ENCODE measurements around the gene CD53. TPM values are rescaled to one million over a fixed set of nuclear protein-coding genes. Genes with fewer than 3 reads are reported as not detected.
"Not testable (repeated sequence)": the region's sequence is repeated elsewhere in the genome, so short reads cannot be mapped to it uniquely, and the experiment has no call there.

Gene CD53
- total RNA-seq, 1 donor from 2014 or later = not detected

GRCh38 chr1:110860174-110860573 is 12.8 kb upstream of the CD53 start:
- H3K4me3 ChIP-seq (ENCODE audit: low read depth, low read length) = no peak overlapping the region
- DNase-seq (ENCODE audit: low read depth) (no peak), FAIRE-seq (no peak)
- no peaks in the 10 kb centered on the region for H3K27me3 ChIP-seq (ENCODE audit: control insufficient read depth, insufficient read depth, low read length)
- TF ChIP-seq, protein P1, sequence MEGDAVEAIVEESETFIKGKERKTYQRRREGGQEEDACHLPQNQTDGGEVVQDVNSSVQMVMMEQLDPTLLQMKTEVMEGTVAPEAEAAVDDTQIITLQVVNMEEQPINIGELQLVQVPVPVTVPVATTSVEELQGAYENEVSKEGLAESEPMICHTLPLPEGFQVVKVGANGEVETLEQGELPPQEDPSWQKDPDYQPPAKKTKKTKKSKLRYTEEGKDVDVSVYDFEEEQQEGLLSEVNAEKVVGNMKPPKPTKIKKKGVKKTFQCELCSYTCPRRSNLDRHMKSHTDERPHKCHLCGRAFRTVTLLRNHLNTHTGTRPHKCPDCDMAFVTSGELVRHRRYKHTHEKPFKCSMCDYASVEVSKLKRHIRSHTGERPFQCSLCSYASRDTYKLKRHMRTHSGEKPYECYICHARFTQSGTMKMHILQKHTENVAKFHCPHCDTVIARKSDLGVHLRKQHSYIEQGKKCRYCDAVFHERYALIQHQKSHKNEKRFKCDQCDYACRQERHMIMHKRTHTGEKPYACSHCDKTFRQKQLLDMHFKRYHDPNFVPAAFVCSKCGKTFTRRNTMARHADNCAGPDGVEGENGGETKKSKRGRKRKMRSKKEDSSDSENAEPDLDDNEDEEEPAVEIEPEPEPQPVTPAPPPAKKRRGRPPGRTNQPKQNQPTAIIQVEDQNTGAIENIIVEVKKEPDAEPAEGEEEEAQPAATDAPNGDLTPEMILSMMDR (IDR thresholded peaks at IDR 0.05; ENCODE audit: insufficient read depth, low read length, severe bottlenecking) = no peak
- H3K36me3 ChIP-seq (ENCODE audit: control insufficient read depth, insufficient read depth, low read length) = no peaks in the 10 kb centered on the region

DNA sequence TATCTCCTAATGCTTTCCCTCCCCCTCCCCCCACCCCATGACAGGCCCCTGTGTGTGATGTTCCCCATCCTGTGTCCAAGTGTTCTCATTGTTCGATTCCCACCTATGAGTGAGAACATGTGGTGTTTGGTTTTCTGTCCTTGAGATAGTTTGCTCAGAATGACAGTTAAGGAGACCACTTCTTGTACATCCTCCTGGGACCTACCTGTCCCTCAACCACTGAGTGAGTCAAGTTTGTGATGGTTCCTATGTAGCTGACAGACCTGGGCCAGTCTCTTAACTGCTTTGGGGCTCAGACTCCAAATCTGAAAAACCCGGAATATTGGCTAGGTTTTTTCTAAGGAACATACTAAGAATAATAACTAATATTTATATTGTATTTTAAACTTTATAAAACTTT is 12.3 kb upstream of the CD53 start:
- not testable (repeated sequence) for DNase-seq (ENCODE audit: low read depth); H3K27me3 ChIP-seq (ENCODE audit: control insufficient read depth, insufficient read depth, low read length); H3K36me3 ChIP-seq (ENCODE audit: control insufficient read depth, insufficient read depth, low read length); FAIRE-seq; H3K4me3 ChIP-seq (ENCODE audit: low read depth, low read length)

GRCh38 chr1:110861942-110862341 is 11.0 kb upstream of the CD53 start:
- not testable (repeated sequence) for H3K36me3 ChIP-seq (ENCODE audit: control insufficient read depth, insufficient read depth, low read length); DNase-seq (ENCODE audit: low read depth); H3K27me3 ChIP-seq (ENCODE audit: control insufficient read depth, insufficient read depth, low read length); H3K4me3 ChIP-seq (ENCODE audit: low read depth, low read length); FAIRE-seq

- TF ChIP-seq, protein P1 (IDR thresholded peaks at IDR 0.05; ENCODE audit: insufficient read depth, low read length, severe bottlenecking) = no peak
- Histone ChIP-seq H3K36me3 (ENCODE audit: control insufficient read depth, insufficient read depth, low read length) (no peaks in the 10 kb centered on the region), H3K4me3 (ENCODE audit: low read depth, low read length) (no peak overlapping the region), H3K27me3 (ENCODE audit: control insufficient read depth, insufficient read depth, low read length) (no peaks in the 10 kb centered on the region)
- DNase-seq (ENCODE audit: low read depth) = no peak
- no peak for FAIRE-seq
Measured at GRCh38 chr1:110864287-110864686, 8.7 kb upstream of the CD53 start.

DNA sequence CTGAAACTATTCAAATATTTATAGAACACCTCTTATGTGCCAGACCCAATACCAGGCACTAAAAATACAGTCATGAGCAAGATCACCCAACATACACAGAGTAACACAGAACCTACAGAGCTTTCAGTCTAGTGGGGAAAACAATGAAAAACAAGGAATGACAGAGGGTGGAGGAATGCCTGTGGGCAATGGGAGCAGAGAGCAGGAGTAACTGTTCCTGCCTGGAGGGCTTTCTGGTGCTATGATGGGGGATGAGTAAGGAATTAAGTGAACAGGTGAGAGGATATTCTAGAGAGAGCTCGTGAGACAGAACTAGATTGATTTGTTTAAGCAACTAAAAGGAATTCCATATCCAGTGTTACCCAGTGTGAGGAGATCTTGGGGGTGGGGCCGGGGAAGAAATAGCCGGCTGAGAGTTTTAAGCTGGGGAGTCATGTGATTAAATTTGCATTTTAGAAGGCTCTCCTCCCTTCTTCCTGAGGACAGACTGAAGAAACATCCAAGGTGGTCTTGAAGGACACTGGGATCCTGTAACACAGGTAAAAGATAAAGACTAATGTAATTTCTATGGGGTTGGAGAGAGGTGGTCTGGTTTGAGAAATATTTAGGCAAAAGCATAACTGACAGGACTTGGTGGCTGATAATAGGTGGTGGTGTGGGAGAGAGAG is 2.1 kb upstream of the CD53 start:
- Histone ChIP-seq H3K27me3 (ENCODE audit: control insufficient read depth, insufficient read depth, low read length) (no peaks in the 10 kb centered on the region), H3K4me3 (ENCODE audit: low read depth, low read length) (no peak overlapping the region), H3K36me3 (ENCODE audit: control insufficient read depth, insufficient read depth, low read length) (no peaks in the 10 kb centered on the region)
- DNase-seq (ENCODE audit: low read depth) = no peak
- FAIRE-seq = no peak
- TF ChIP-seq, protein P1 (IDR thresholded peaks at IDR 0.05; ENCODE audit: insufficient read depth, low read length, severe bottlenecking) = no peak

DNA sequence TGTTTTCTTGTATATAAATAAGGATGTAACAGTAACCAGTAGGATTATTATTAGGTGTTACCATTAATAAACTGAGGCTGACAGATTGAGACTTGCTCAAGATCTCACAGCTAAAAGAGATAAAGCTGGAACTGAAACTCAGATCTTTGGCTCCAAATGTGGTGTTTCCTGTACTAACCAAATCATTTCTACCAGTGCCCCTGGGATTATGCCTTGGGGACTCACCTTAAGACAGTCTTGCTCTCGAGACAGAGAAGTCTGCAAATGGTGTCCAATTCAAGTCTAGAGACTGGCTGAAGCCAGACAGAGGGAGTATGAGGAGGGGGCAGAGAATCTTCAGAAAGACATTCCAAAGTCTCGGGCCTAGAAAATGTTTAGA is 593 bp upstream of the CD53 start:
- TF ChIP-seq, protein P1 (IDR thresholded peaks at IDR 0.05; ENCODE audit: insufficient read depth, low read length, severe bottlenecking) = no peak
- no peak overlapping the region for H3K4me3 ChIP-seq (ENCODE audit: low read depth, low read length)
- FAIRE-seq = no peak

GRCh38 chr1:110873856-110874255 is 908 bp downstream of the CD53 start:
- TF ChIP-seq, protein P1 (IDR thresholded peaks at IDR 0.05; ENCODE audit: insufficient read depth, low read length, severe bottlenecking) = no peak
- no peaks in the 10 kb centered on the region for H3K36me3 ChIP-seq (ENCODE audit: control insufficient read depth, insufficient read depth, low read length)
- H3K27me3 ChIP-seq (ENCODE audit: control insufficient read depth, insufficient read depth, low read length) = no peaks in the 10 kb centered on the region
- FAIRE-seq = no peak
- no peak for DNase-seq (ENCODE audit: low read depth)
- no peak overlapping the region for H3K4me3 ChIP-seq (ENCODE audit: low read depth, low read length)

More for the DNA sequence above, 593 bp upstream of the CD53 start:
- H3K27me3 ChIP-seq (ENCODE audit: control insufficient read depth, insufficient read depth, low read length) = no peaks in the 10 kb centered on the region
- H3K36me3 ChIP-seq (ENCODE audit: control insufficient read depth, insufficient read depth, low read length) = no peaks in the 10 kb centered on the region
- no peak for DNase-seq (ENCODE audit: low read depth)
